Activated T-cell treated with anti-CD3 and anti-CD28 coated beads, Interleukin-2, amount 50 U/mL, for 4 hours (primary cell): ENCODE measurements around the gene APOBEC3C. TPM values are rescaled to one million over a fixed set of nuclear protein-coding genes. Genes with fewer than 3 reads are reported as not detected.
"Not testable (repeated sequence)": the region's sequence is repeated elsewhere in the genome, so short reads cannot be mapped to it uniquely, and the experiment has no call there.

Source experiments
- ATAC-seq, 2 donors: fragments of 200-7000 bp; cut with Tn5 transposase; one replicate each; pipeline ENCODE4 v1.10.0; 2021
- DNase-seq: peaks from one replicate; pipeline ENCODE4 v3.0.0-alpha.2; 2020
- H3K27me3 Mint-ChIP-seq: one replicate; pipeline ENCODE4 v1.8.0; 2021; ENCODE audit warnings: low read depth, mixed read lengths
- H3K36me3 Mint-ChIP-seq: one replicate; pipeline ENCODE4 v1.8.0; 2022; ENCODE audit warnings: mixed read lengths; ENCODE audit not compliant: insufficient read depth
- H3K4me1 Mint-ChIP-seq: one replicate; pipeline ENCODE4 v1.8.0; 2021; ENCODE audit warnings: low read depth, mixed read lengths
- H3K4me3 Mint-ChIP-seq: one replicate; pipeline ENCODE4 v1.8.0; 2021; ENCODE audit warnings: mild to moderate bottlenecking, moderate library complexity, mixed read lengths
- H3K9me3 Mint-ChIP-seq: one replicate; pipeline ENCODE4 v1.8.0; 2021; ENCODE audit warnings: mixed read lengths
- total RNA-seq, 3 donors: library from RNA; stranded (reverse); gene quantifications; one replicate each; pipeline ENCODE4 v1.2.1, GENCODE V29; 2021

The APOBEC3C gene
- total RNA-seq, 3 donors from 2014 or later: 33.6 to 53.7 (median 51.2) TPM

DNA sequence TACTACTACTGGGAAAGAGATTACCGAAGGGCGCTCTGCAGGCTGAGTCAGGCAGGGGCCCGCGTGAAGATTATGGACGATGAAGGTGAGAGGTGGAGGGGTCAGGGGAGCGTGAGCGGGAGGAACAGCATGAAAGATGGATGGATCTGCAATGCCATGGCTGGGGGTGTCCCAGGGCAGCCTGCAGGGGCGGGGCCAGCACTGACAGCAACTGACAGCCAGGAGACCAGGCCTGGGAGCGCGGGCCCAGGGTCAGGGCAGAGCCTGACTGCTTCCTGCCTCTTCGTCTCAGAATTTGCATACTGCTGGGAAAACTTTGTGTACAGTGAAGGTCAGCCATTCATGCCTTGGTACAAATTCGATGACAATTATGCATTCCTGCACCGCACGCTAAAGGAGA is 31.1 kb downstream of the APOBEC3C start:
- H3K27me3 Mint-ChIP-seq, ATAC-seq, DNase-seq, H3K4me3 Mint-ChIP-seq, H3K9me3 Mint-ChIP-seq: not testable (repeated sequence)
- Mint-ChIP-seq H3K4me1 (peaks cover 32% of the 10 kb centered on the region), H3K36me3 (peaks cover 14% of the 10 kb centered on the region)

GRCh38 chr22:39049486-39049885 is 35.4 kb downstream of the APOBEC3C start:
- not testable (repeated sequence) for DNase-seq, H3K4me3 Mint-ChIP-seq, H3K9me3 Mint-ChIP-seq, ATAC-seq, H3K27me3 Mint-ChIP-seq
- peaks cover 10% of the 10 kb centered on the region for H3K36me3 Mint-ChIP-seq
- peaks cover 12% of the 10 kb centered on the region for H3K4me1 Mint-ChIP-seq

DNA sequence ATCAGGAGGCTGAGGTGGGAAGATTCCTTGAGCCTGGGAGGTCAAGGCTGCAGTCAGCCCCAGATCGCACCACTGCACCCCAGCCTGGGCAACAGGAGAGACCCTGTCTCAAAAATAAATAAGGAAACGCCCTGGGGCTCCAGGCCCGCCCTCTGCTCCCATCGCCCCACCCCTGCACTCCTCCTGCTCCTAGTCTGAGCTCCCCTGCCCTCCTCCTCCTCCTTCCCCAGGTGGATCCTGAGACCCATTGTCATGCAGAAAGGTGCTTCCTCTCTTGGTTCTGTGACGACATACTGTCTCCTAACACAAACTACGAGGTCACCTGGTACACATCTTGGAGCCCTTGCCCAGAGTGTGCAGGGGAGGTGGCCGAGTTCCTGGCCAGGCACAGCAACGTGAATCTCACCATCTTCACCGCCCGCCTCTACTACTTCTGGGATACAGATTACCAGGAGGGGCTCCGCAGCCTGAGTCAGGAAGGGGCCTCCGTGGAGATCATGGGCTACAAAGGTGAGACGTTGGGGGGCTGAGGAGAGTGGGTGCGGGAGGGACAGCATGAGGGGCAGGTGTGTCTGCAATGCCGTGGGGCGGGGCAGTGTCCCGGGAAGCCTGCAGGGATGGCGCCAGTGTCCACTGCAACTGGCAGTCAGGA is 37.9 kb downstream of the APOBEC3C start:
- not testable (repeated sequence) for H3K4me3 Mint-ChIP-seq, H3K4me1 Mint-ChIP-seq, H3K9me3 Mint-ChIP-seq, H3K36me3 Mint-ChIP-seq, ATAC-seq, H3K27me3 Mint-ChIP-seq, DNase-seq

- Mint-ChIP-seq H3K4me1 (no peaks in the 10 kb centered on the region), H3K9me3 (no peaks in the 10 kb centered on the region), H3K4me3 (no peak overlapping the region), H3K27me3 (no peaks in the 10 kb centered on the region), H3K36me3 (no peaks in the 10 kb centered on the region)
- no peak for ATAC-seq
- no peak for DNase-seq
Observed at GRCh38 chr22:39055658-39056057, 41.6 kb downstream of the APOBEC3C start.

GRCh38 chr22:39061290-39061689 is 47.2 kb downstream of the APOBEC3C start:
- DNase-seq, ATAC-seq, H3K27me3 Mint-ChIP-seq, H3K9me3 Mint-ChIP-seq, H3K36me3 Mint-ChIP-seq, H3K4me3 Mint-ChIP-seq: not testable (repeated sequence)
- peaks cover 14% of the 10 kb centered on the region for H3K4me1 Mint-ChIP-seq

DNA sequence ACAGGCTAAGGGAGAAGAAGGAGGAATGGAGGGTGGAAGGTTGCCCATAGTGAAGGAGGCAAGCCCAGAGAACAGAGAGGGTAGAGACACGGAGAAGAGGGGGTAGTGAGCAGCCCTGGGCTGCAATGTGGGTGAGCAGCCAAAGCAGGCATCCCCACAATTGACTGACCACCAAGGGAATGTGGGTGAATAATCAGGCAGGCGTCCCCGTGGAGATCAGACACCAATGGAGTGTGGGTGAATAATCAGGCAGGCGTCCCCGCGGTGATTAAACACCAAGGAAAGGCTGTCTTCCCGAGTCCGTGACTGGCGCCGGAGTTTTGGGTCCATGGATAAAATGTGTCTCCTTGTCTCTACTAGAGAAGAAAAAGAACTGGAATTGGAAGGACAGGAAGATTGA is 47.9 kb downstream of the APOBEC3C start:
- not testable (repeated sequence) for H3K4me3 Mint-ChIP-seq, H3K9me3 Mint-ChIP-seq, DNase-seq, ATAC-seq, H3K27me3 Mint-ChIP-seq, H3K36me3 Mint-ChIP-seq
- peaks cover 14% of the 10 kb centered on the region for H3K4me1 Mint-ChIP-seq

DNA sequence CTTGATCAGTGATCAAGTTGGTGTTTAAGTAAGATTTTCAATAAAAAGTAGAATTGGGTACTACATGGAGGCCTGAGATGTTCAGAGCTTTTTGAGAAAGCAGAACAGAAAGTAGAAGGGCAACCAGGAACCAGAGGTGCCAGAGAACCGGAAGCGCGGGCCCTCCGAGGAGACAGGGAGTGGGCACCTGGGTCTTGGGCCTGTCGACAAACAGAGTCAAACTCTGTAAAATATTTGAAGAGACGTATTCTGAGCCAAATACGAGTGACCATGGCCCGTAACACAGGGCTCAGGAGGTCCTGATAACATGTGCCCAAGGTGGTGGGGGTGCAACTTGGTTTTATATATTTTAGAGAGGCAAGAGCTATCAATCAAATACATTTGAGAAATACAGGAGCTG is 49.8 kb downstream of the APOBEC3C start:
- not testable (repeated sequence) for H3K4me3 Mint-ChIP-seq, H3K36me3 Mint-ChIP-seq, DNase-seq, ATAC-seq, H3K9me3 Mint-ChIP-seq, H3K27me3 Mint-ChIP-seq
- H3K4me1 Mint-ChIP-seq: peaks cover 18% of the 10 kb centered on the region

DNA sequence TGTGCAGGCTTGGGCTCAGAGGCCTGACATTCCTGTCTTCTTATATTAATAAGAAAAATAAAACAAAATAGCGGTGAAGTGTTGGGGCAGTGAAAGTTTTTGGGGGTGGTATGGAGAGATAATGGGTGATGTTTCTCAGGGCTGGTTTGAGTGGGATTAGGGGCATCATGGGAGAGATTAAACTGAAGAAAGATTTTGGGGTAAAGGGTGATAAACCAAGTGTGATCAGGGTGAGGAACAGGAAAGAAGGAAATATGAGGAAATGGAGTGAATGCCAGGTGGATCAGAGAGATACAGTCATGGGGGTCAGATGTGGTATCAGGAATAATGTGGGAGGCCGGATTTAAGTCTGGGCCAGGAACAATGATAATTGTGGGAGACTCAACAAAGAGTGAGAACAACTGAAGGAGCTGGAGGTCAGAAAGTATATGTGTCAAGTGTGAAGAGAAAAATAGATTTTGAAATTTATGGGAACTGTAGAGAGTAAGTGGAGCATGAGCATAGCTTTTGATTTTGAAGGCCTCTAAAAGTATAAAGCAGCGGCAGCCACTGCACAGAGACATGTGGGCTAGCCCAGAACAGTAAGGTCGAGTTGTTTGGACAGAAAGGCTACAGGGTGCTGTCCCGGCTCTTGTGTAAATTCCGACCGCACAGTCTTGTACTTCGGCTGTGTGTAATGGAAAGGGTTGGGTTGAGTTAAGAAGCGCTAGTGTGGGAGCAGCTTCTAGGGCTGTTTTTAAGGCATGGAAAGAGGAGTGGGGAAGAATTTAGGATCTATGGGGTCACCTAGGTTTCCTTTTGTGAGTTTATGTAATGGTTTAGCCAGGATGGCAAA is 52.6 kb downstream of the APOBEC3C start:
- not testable (repeated sequence) for ATAC-seq, H3K4me3 Mint-ChIP-seq

DNA sequence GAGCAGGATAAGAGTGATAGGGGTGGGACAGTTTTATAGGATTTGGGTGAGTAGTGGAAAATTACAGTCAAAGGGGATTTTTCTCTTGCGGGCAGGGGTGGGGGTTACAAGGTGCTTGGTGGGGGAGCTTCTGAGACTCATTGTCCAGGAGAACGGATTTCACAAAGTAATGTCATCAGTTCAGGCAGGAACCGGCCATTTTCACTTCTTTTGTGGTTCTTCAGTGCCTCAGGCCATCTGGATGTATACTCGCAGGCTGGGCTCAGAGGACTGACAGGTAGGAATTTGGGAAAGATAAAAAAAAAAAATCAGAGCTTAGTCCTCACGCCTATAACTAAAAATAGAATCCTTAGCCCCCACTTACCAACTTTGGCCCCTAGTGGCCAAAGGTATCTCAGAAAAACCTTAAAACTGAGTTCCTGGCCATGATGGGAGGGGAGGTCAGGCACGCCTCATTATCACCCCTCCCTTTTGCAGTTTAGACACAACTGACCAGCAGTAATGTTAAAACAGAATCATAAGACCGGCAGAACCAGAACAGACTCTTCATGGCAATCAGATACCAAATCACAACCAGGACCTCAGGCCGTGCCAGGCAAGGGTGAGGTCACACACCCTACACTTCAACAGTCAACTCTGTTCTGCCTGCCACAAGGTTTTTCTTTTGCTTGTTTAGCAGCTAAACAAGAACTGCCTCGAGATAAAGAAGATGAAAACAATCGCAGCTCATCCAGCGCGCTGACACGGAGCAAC is 54.2 kb downstream of the APOBEC3C start:
- DNase-seq (no peak), ATAC-seq (no peak)
- Mint-ChIP-seq H3K9me3 (no peaks in the 10 kb centered on the region), H3K27me3 (no peaks in the 10 kb centered on the region), H3K4me3 (no peak overlapping the region), H3K36me3 (no peaks in the 10 kb centered on the region), H3K4me1 (peaks cover 23% of the 10 kb centered on the region)

More for the DNA sequence above, 52.6 kb downstream of the APOBEC3C start:
- peaks cover 18% of the 10 kb centered on the region for H3K4me1 Mint-ChIP-seq
- DNase-seq, H3K36me3 Mint-ChIP-seq, H3K9me3 Mint-ChIP-seq, H3K27me3 Mint-ChIP-seq: not testable (repeated sequence)

Other genes with a start within 250 kb of the APOBEC3C start
- 1 to 10 TPM; 4.5 to 6.1 (median 5.1) TPM for gene DNAL4, start 220.1 kb upstream of the APOBEC3C start, total RNA-seq
- gene NPTXR, start 170.2 kb upstream of the APOBEC3C start, total RNA-seq: 1 to 10 TPM; 2.0 to 2.5 (median 2.2) TPM
- 100 to 1,000 TPM; 192 to 225 (median 207) TPM for gene CBX6, start 142.0 kb upstream of the APOBEC3C start, total RNA-seq
- under 1 TPM in 1 of 3 donors, not detected in 2; 0.13 TPM for gene APOBEC3A, start 56.6 kb upstream of the APOBEC3C start, total RNA-seq
- gene APOBEC3B, start 31.9 kb upstream of the APOBEC3C start, total RNA-seq: 1 to 10 TPM; 1.1 to 2.1 (median 1.2) TPM
- 10 to 100 TPM; 14.3 to 19.4 (median 18.3) TPM for gene APOBEC3D, start 6.9 kb downstream of the APOBEC3C start, total RNA-seq
- gene APOBEC3F, start 26.6 kb downstream of the APOBEC3C start, total RNA-seq: 10 to 100 TPM in 1 of 3 donors, 1 to 10 TPM in 2; 8.3 to 12.3 (median 8.7) TPM
- gene APOBEC3G, start 63.0 kb downstream of the APOBEC3C start, total RNA-seq: 10 to 100 TPM; 23.4 to 51.5 (median 39.1) TPM
- under 1 TPM in 2 of 3 donors, not detected in 1; 0.79 to 0.82 TPM for gene APOBEC3H, start 83.0 kb downstream of the APOBEC3C start, total RNA-seq
- 10 to 100 TPM; 14.2 to 17.6 (median 14.8) TPM for gene CBX7, start 138.4 kb downstream of the APOBEC3C start, total RNA-seq
- 1 to 10 TPM in 1 of 3 donors, under 1 TPM in 2; 0.35 to 2.1 (median 0.84) TPM for gene PDGFB, start 230.7 kb downstream of the APOBEC3C start, total RNA-seq